ENCODE measurements around the gene ELF3. TPM values are rescaled to one million over a fixed set of nuclear protein-coding genes. Genes with fewer than 3 reads are reported as not detected.

The ELF3 gene
- total and polyA plus RNA-seq, 2 of the 8 experiments (the other 6 are each of a cell fraction or from before 2014, with no cell fraction given): 17.3 to 25.0 TPM

GRCh38 chr1:202009326-202010179 is 834 bp upstream of the ELF3 start:
- Histone ChIP-seq H3K4me3 (ENCODE audit: extremely low read depth in 1 of 4, insufficient read depth in 2 of 4, low read depth in 3 of 4, low read length in 4 of 4) (peak overlapping the region in 3 of 4 experiments; percentile 17 to 72 (median 30); a peak in 6 of 8 replicates), H2BK120ac (replicated peaks; ENCODE audit: low read depth, low read length) (peak overlapping the region; percentile 81), H3K23ac (ENCODE audit: insufficient read length) (no peak overlapping the region), H3K27ac (ENCODE audit: low read depth, low read length) (peak overlapping the region; percentile 78), H2BK5ac (ENCODE audit: low read depth, low read length) (peak overlapping the region; percentile 74; the same call in 1 of the 2 replicates), H2BK20ac (ENCODE audit: low read length) (peak overlapping the region; percentile 73), H3K4me2 (ENCODE audit: insufficient read depth in 1 of 2, low read depth in 2 of 2, low read length in 2 of 2) (peak overlapping the region; percentile 71 to 88), H4K20me1 (replicated peaks in 1 of 2; ENCODE audit: control insufficient read depth in 1 of 2, insufficient read depth in 2 of 2, low read length in 2 of 2) (peaks cover 2 to 3% of the 10 kb centered on the region in 2 experiments), H4K91ac (replicated peaks; ENCODE audit: insufficient read length, low read length) (peak overlapping the region; percentile 29), H3K79me2 (ENCODE audit: control insufficient read depth in 1 of 2, insufficient read depth in 2 of 2, low read length in 2 of 2) (peaks cover 0 to 13% of the 10 kb centered on the region in 2 experiments; a peak in 1 of 4 replicates), H3K79me1 (ENCODE audit: low read depth, low read length) (peaks cover 5% of the 10 kb centered on the region), H3K27me3 (replicated peaks in 1 of 4; ENCODE audit: control insufficient read depth in 3 of 4, extremely low read depth in 1 of 4, insufficient read depth in 3 of 4, low read length in 3 of 4) (no peaks in the 10 kb centered on the region), H3K18ac (ENCODE audit: extremely low read depth, low read length) (peak overlapping the region; percentile 97), H2BK15ac (ENCODE audit: low read length) (peak overlapping the region; percentile 76; the same call in 1 of the 2 replicates), H3K4ac (replicated peaks; ENCODE audit: insufficient read length, low read depth, low read length) (no peak overlapping the region), H2AFZ (ENCODE audit: low read length) (no peak overlapping the region), H3K9me3 (ENCODE audit: insufficient read depth in 2 of 2, low read depth in 1 of 2, low read length in 1 of 2) (no peaks in the 10 kb centered on the region), H3K9ac (replicated peaks in 1 of 4; ENCODE audit: extremely low read depth in 1 of 4, low read depth in 3 of 4, low read length in 3 of 4) (peak overlapping the region in 2 of 4 experiments; percentile 66 to 70; a peak in 4 of 7 replicates), H4K5ac (ENCODE audit: insufficient read length, low read depth, low read length) (peak overlapping the region; percentile 67), H2BK12ac (ENCODE audit: low read depth, low read length) (peak overlapping the region; percentile 63; the same call in 1 of the 2 replicates), H2AK5ac (ENCODE audit: low read depth, low read length) (0 out of 2 replicates have a peak overlapping the region, but pooled peaks have one; percentile 9), H3K23me2 (ENCODE audit: low read depth, low read length) (peaks cover 9% of the 10 kb centered on the region), H4K8ac (ENCODE audit: extremely low read depth, insufficient read depth, low read length) (0 out of 2 replicates have a peak overlapping the region, but pooled peaks have one; percentile 75), H3K36me3 (ENCODE audit: control insufficient read depth in 2 of 4, insufficient read depth in 4 of 4, low read length in 3 of 4) (peaks cover 9 to 33% (median 16%) of the 10 kb centered on the region in 4 experiments; a peak in 7 of 8 replicates), H3K14ac (ENCODE audit: insufficient read length) (no peak overlapping the region), H3K4me1 (replicated peaks in 1 of 4; ENCODE audit: control insufficient read depth in 3 of 4, insufficient read depth in 4 of 4, low read length in 3 of 4) (peaks cover 12 to 39% (median 31%) of the 10 kb centered on the region in 4 experiments), H3K56ac (replicated peaks; ENCODE audit: insufficient read length, low read depth, low read length) (no peak overlapping the region)
- POLR2A ChIA-PET (ENCODE audit: partially characterized antibody): interaction anchor here (0.6 to 7.5 kb wide), 42 partner anchors 8 to 180 kb away, joined by 3 to 98 read pairs (median 5); partner anchors contain the start of genes GPR37L1, LMOD1 and RNPEP
- CTCF ChIA-PET (ENCODE audit: partially characterized antibody): interaction anchor here (0.6 to 27.9 kb wide), 33 partner anchors 9 to 146 kb away, joined by 3 to 1014 read pairs (median 5); partner anchors contain the start of gene GPR37L1
- peak; percentile 50 for FAIRE-seq
- peak; percentile 38 to 87 for DNase-seq (ENCODE audit: low read depth in 1 of 2, low spot score in 2 of 2)
- 22% methylated on average over 11 of the region's 11 CpGs; no CpG with 5 or more reads in 1 of the 2 experiments for WGBS, 2 experiments (ENCODE audit: extremely low coverage in 1 of 2, insufficient coverage in 1 of 2, insufficient read length in 1 of 2, insufficient replicate concordance in 2 of 2, low coverage in 1 of 2, low lambda C conversion rate in 2 of 2, missing lambda C conversion rate in 1 of 2)
- TF ChIP-seq SP2 (IDR thresholded peaks at IDR 0.05; ENCODE audit: low read length) (no peak), HDAC6 (IDR thresholded peaks at IDR 0.05; ENCODE audit: low read depth, low read length) (no peak), KDM4A (IDR thresholded peaks at IDR 0.05; ENCODE audit: low read depth, low read length, severe bottlenecking) (peak; percentile 10), NANOG (IDR thresholded peaks at IDR 0.05; ENCODE audit: insufficient read depth, low read depth, low read length, poor library complexity, severe bottlenecking) (no peak), JUN (IDR thresholded peaks at IDR 0.05; ENCODE audit: low read depth, low read length) (no peak), CHD1 (IDR thresholded peaks at IDR 0.05; ENCODE audit: low read depth, low read length) (no peak)
